GM23338 (cell line): ENCODE results near the gene ERBB4. TPM values are rescaled to one million over a fixed set of nuclear protein-coding genes. Genes with fewer than 3 reads are reported as not detected.
A peak's percentile ranks its signal among the peaks of the same experiment; 100 is the strongest.

Source experiments
- ATAC-seq: fragments of 200-7000 bp; cut with Tn5 transposase; 3 replicates; pipeline ENCODE4 v1.9.1; 2020
- DNase-seq: peaks from one replicate; pipeline ENCODE4 v3.0.0-alpha.2; 2015; ENCODE audit warnings: low spot score
- H2AFZ ChIP-seq: fragments of 200-600 bp; sonication (generic); 2 replicates; pipeline ENCODE4 v1.8.0; 2016; ENCODE audit warnings: antibody characterized with exemption, mild to moderate bottlenecking, moderate library complexity
- H3F3A ChIP-seq: fragments of 200-600 bp; sonication (generic); replicated peaks from 2 replicates; pipeline ENCODE4 v1.8.0; 2017; ENCODE audit warnings: antibody characterized with exemption, mixed run types, low read depth
- H3K27ac ChIP-seq: fragments of 200-600 bp; sonication (generic); 2 replicates; pipeline ENCODE4 v1.6.1; 2016; ENCODE audit warnings: low read depth
- H3K27me3 ChIP-seq: fragments of 200-600 bp; sonication (generic); 2 replicates; pipeline ENCODE4 v1.8.0; 2016; ENCODE audit warnings: mild to moderate bottlenecking, mixed run types, moderate library complexity; ENCODE audit not compliant: insufficient read depth
- H3K36me3 ChIP-seq: fragments of 200-600 bp; sonication (generic); 2 replicates; pipeline ENCODE4 v1.8.0; 2016; ENCODE audit warnings: mild to moderate bottlenecking; ENCODE audit not compliant: insufficient read depth
- H3K4me1 ChIP-seq: fragments of 200-600 bp; sonication (generic); 2 replicates; pipeline ENCODE4 v1.8.0; 2016; ENCODE audit warnings: mild to moderate bottlenecking, moderate library complexity; ENCODE audit not compliant: insufficient read depth
- H3K4me2 ChIP-seq: fragments of 200-600 bp; sonication (generic); 2 replicates; pipeline ENCODE4 v1.7.1; 2017; ENCODE audit warnings: mixed run types
- H3K4me3 ChIP-seq: fragments of 200-600 bp; sonication (generic); 2 replicates; pipeline ENCODE4 v1.6.1; 2016; ENCODE audit warnings: mixed run types
- H3K79me2 ChIP-seq: fragments of 200-600 bp; sonication (generic); replicated peaks from 2 replicates; pipeline ENCODE4 v1.8.0; 2017; ENCODE audit warnings: mild to moderate bottlenecking; ENCODE audit not compliant: insufficient read depth
- H3K9me2 ChIP-seq: fragments of 200-600 bp; sonication (generic); 2 replicates; pipeline ENCODE4 v1.8.0; 2017; ENCODE audit not compliant: insufficient read depth
- H4K20me1 ChIP-seq: fragments of 200-600 bp; sonication (generic); replicated peaks from 2 replicates; pipeline ENCODE4 v1.8.0; 2017; ENCODE audit warnings: mild to moderate bottlenecking; ENCODE audit not compliant: insufficient read depth
- H3K27ac Mint-ChIP-seq: 2 replicates; pipeline ENCODE4 v1.8.0; 2020; ENCODE audit warnings: inconsistent platforms, mild to moderate bottlenecking, moderate library complexity, mixed read lengths
- H3K27me3 Mint-ChIP-seq: 3 replicates; pipeline ENCODE4 v1.8.0; 2022; ENCODE audit warnings: low read depth, mild to moderate bottlenecking, moderate library complexity, mixed read lengths, inconsistent platforms; ENCODE audit not compliant: insufficient read depth, poor library complexity
- H3K36me3 Mint-ChIP-seq: 3 replicates; pipeline ENCODE4 v1.8.0; 2021; ENCODE audit warnings: low read depth, mild to moderate bottlenecking, inconsistent platforms, moderate library complexity, mixed read lengths
- H3K4me1 Mint-ChIP-seq: 3 replicates; pipeline ENCODE4 v1.8.0; 2020; ENCODE audit warnings: mild to moderate bottlenecking, inconsistent platforms, mixed read lengths
- H3K4me3 Mint-ChIP-seq: 3 replicates; pipeline ENCODE4 v1.8.0; 2021; ENCODE audit warnings: moderate library complexity, mild to moderate bottlenecking, inconsistent platforms, mixed read lengths
- H3K9me3 Mint-ChIP-seq: 3 replicates; pipeline ENCODE4 v1.8.0; 2020; ENCODE audit warnings: moderate library complexity, mild to moderate bottlenecking, inconsistent platforms, mixed read lengths
- CREB1 ChIP-seq: fragments of 250-450 bp; sonication (Bioruptor Pico); IDR thresholded peaks from 2 replicates; pipeline ENCODE4 v1.5.0; 2020; ENCODE audit warnings: low read depth, mild to moderate bottlenecking, moderate library complexity
- EZH2 ChIP-seq: fragments of 200-600 bp; sonication (generic); IDR thresholded peaks from one replicate; pipeline ENCODE4 v1.8.0; 2017; ENCODE audit warnings: antibody characterized with exemption, mild to moderate bottlenecking, low read depth; ENCODE audit not compliant: unreplicated experiment
- EZH2phosphoT487 ChIP-seq: fragments of 200-600 bp; sonication (generic); IDR thresholded peaks from one replicate; pipeline ENCODE4 v1.8.1; 2018; ENCODE audit warnings: antibody characterized with exemption; ENCODE audit not compliant: unreplicated experiment
- JUNB ChIP-seq: IDR thresholded peaks from one replicate; pipeline ENCODE4 v1.6.1; 2016; ENCODE audit warnings: antibody characterized with exemption; ENCODE audit not compliant: unreplicated experiment
- NANOG ChIP-seq: IDR thresholded peaks from 2 replicates; pipeline ENCODE4 v1.6.1; 2016; ENCODE audit warnings: antibody characterized with exemption, borderline replicate concordance
- POLR2AphosphoS5 ChIP-seq: IDR thresholded peaks from 2 replicates; pipeline ENCODE4 v1.6.1; 2016; ENCODE audit warnings: antibody characterized with exemption, low read depth
- STAT1 ChIP-seq: IDR thresholded peaks from one replicate; pipeline ENCODE4 v1.6.1; 2016; ENCODE audit warnings: antibody characterized with exemption; ENCODE audit not compliant: unreplicated experiment
- polyA plus RNA-seq: library from polyadenylated mRNA; unstranded; fragments of >200 nt; fragmentation: Nextera tagmentation; extraction: Ambion mirVana; gene quantifications from 2 replicates; pipeline ENCODE4 v1.2.1, GENCODE V29; 2016
- total RNA-seq: library from RNA; depleted of rRNA; stranded (reverse); fragments of >200 nt; shearing (Covaris generic); gene quantifications from 2 replicates; pipeline ENCODE4 v1.2.3, GENCODE V29; 2014
- TF ChIP-seq, protein P1 (sequence below): IDR thresholded peaks from one replicate; pipeline ENCODE4 v1.6.1; 2018; ENCODE audit warnings: antibody characterized with exemption; ENCODE audit not compliant: unreplicated experiment
- TF ChIP-seq, protein P2 (sequence below): fragments of 250-450 bp; sonication (Bioruptor Pico); IDR thresholded peaks from 2 replicates; pipeline ENCODE4 v1.5.0; 2020; ENCODE audit warnings: mild to moderate bottlenecking, moderate library complexity
- TF ChIP-seq, protein P3 (sequence below): IDR thresholded peaks from 2 replicates; pipeline ENCODE4 v1.6.1; 2016; ENCODE audit warnings: antibody characterized with exemption

The ERBB4 gene
- total and polyA plus RNA-seq, 2 experiments from 2014 or later = 0.73 to 1.1 TPM

DNA sequence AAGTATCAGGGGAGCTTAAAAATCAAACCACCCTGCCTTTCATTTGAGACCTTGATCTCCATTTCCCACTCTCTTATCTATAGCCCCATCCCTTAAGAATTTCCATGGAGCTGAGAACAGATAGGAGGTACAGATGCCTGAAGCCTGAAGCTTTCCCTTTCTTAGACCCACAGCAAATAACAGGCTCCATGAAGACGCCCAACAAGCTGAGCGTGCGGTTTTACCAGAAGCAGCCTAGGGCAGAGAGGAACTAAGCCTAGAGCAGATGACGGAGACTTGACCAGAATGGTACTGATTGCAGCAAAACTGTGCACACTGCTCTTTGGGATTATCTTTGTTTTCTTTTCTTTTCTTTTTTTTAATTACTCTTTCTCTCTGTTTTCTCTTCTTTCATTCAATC is 1.7 kb upstream of the ERBB4 start:
- no peaks in the 10 kb centered on the region for H3K36me3 ChIP-seq
- Mint-ChIP-seq H3K9me3 (no peaks in the 10 kb centered on the region), H3K4me1 (peaks cover 14% of the 10 kb centered on the region), H3K27me3 (peaks cover 41% of the 10 kb centered on the region), H3K36me3 (no peaks in the 10 kb centered on the region; the same call in 2 of the 3 replicates), H3K4me3 (no peak overlapping the region; the same call in 2 of the 3 replicates), H3K27ac (no peak overlapping the region)
- ATAC-seq (no peak), DNase-seq (no peak)
- H4K20me1 ChIP-seq = peaks cover 2% of the 10 kb centered on the region; the same call in 1 of the 2 replicates
- H3K9me2 ChIP-seq = no peaks in the 10 kb centered on the region
- TF ChIP-seq POLR2AphosphoS5 (no peak), EZH2phosphoT487 (no peak), NANOG (no peak)
- TF ChIP-seq, protein P1, sequence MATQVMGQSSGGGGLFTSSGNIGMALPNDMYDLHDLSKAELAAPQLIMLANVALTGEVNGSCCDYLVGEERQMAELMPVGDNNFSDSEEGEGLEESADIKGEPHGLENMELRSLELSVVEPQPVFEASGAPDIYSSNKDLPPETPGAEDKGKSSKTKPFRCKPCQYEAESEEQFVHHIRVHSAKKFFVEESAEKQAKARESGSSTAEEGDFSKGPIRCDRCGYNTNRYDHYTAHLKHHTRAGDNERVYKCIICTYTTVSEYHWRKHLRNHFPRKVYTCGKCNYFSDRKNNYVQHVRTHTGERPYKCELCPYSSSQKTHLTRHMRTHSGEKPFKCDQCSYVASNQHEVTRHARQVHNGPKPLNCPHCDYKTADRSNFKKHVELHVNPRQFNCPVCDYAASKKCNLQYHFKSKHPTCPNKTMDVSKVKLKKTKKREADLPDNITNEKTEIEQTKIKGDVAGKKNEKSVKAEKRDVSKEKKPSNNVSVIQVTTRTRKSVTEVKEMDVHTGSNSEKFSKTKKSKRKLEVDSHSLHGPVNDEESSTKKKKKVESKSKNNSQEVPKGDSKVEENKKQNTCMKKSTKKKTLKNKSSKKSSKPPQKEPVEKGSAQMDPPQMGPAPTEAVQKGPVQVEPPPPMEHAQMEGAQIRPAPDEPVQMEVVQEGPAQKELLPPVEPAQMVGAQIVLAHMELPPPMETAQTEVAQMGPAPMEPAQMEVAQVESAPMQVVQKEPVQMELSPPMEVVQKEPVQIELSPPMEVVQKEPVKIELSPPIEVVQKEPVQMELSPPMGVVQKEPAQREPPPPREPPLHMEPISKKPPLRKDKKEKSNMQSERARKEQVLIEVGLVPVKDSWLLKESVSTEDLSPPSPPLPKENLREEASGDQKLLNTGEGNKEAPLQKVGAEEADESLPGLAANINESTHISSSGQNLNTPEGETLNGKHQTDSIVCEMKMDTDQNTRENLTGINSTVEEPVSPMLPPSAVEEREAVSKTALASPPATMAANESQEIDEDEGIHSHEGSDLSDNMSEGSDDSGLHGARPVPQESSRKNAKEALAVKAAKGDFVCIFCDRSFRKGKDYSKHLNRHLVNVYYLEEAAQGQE = no peak
- no peak overlapping the region for H2AFZ ChIP-seq
- H3F3A ChIP-seq = peaks cover 5% of the 10 kb centered on the region; the same call in 1 of the 2 replicates
- H3K4me2 ChIP-seq = no peak overlapping the region
- peaks cover 20% of the 10 kb centered on the region; the same call in 1 of the 2 replicates for H3K4me1 ChIP-seq
- no peak overlapping the region for H3K4me3 ChIP-seq
- H3K27ac ChIP-seq = no peak overlapping the region
- peaks cover 52% of the 10 kb centered on the region for H3K27me3 ChIP-seq
- no peaks in the 10 kb centered on the region for H3K79me2 ChIP-seq

DNA sequence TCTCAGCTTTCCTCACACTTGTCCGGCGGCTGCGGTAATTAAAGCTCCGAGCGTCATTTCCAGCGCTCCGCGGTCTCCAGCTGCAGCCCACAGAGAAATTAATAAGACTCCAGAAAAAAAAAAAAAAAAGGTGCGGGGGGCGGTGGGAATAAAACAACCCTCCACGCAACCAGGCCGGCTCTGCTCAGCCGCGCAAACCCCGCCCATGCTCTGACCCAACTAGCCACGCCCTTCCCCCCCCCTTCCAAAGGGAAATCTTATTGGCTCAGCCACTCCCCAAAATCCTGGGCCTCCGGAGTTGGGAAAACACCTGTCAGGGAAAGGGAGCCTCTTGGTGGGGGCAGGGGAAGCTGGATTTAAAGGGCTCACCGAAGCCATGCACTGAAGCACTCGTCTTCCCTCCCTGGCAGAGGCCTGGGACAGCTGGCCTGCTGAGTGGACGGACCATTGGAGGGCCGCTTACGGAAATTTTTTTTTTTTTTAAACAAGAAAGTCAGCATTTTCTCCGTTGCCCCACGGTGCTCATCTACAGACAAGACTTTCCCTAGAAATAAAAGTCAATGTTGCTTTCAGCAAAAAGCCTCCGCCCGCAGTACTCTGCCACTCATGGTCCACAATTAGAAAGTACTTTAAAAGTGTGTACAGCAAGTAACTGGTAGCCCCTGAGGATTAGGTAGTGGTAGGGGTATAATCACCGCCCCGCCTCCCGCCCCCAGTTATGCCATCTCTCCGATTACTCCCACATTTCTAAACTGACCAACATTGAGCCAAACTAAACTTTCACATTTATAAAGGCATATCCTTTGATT is 674 bp upstream of the ERBB4 start:
- ATAC-seq (peak; percentile 45), DNase-seq (peak; percentile 93)
- H3K9me3 Mint-ChIP-seq = no peaks in the 10 kb centered on the region
- no peak overlapping the region for H3K27ac ChIP-seq
- H3K79me2 ChIP-seq = no peaks in the 10 kb centered on the region
- H3K4me1 Mint-ChIP-seq = peaks cover 14% of the 10 kb centered on the region
- TF ChIP-seq CREB1 (CRISPR knock-in tag) (0 out of 2 replicates have a peak, but pooled peaks have one; percentile 24), STAT1 (no peak), EZH2phosphoT487 (no peak), JUNB (no peak), EZH2 (peak; percentile 45)
- TF ChIP-seq, protein P2, sequence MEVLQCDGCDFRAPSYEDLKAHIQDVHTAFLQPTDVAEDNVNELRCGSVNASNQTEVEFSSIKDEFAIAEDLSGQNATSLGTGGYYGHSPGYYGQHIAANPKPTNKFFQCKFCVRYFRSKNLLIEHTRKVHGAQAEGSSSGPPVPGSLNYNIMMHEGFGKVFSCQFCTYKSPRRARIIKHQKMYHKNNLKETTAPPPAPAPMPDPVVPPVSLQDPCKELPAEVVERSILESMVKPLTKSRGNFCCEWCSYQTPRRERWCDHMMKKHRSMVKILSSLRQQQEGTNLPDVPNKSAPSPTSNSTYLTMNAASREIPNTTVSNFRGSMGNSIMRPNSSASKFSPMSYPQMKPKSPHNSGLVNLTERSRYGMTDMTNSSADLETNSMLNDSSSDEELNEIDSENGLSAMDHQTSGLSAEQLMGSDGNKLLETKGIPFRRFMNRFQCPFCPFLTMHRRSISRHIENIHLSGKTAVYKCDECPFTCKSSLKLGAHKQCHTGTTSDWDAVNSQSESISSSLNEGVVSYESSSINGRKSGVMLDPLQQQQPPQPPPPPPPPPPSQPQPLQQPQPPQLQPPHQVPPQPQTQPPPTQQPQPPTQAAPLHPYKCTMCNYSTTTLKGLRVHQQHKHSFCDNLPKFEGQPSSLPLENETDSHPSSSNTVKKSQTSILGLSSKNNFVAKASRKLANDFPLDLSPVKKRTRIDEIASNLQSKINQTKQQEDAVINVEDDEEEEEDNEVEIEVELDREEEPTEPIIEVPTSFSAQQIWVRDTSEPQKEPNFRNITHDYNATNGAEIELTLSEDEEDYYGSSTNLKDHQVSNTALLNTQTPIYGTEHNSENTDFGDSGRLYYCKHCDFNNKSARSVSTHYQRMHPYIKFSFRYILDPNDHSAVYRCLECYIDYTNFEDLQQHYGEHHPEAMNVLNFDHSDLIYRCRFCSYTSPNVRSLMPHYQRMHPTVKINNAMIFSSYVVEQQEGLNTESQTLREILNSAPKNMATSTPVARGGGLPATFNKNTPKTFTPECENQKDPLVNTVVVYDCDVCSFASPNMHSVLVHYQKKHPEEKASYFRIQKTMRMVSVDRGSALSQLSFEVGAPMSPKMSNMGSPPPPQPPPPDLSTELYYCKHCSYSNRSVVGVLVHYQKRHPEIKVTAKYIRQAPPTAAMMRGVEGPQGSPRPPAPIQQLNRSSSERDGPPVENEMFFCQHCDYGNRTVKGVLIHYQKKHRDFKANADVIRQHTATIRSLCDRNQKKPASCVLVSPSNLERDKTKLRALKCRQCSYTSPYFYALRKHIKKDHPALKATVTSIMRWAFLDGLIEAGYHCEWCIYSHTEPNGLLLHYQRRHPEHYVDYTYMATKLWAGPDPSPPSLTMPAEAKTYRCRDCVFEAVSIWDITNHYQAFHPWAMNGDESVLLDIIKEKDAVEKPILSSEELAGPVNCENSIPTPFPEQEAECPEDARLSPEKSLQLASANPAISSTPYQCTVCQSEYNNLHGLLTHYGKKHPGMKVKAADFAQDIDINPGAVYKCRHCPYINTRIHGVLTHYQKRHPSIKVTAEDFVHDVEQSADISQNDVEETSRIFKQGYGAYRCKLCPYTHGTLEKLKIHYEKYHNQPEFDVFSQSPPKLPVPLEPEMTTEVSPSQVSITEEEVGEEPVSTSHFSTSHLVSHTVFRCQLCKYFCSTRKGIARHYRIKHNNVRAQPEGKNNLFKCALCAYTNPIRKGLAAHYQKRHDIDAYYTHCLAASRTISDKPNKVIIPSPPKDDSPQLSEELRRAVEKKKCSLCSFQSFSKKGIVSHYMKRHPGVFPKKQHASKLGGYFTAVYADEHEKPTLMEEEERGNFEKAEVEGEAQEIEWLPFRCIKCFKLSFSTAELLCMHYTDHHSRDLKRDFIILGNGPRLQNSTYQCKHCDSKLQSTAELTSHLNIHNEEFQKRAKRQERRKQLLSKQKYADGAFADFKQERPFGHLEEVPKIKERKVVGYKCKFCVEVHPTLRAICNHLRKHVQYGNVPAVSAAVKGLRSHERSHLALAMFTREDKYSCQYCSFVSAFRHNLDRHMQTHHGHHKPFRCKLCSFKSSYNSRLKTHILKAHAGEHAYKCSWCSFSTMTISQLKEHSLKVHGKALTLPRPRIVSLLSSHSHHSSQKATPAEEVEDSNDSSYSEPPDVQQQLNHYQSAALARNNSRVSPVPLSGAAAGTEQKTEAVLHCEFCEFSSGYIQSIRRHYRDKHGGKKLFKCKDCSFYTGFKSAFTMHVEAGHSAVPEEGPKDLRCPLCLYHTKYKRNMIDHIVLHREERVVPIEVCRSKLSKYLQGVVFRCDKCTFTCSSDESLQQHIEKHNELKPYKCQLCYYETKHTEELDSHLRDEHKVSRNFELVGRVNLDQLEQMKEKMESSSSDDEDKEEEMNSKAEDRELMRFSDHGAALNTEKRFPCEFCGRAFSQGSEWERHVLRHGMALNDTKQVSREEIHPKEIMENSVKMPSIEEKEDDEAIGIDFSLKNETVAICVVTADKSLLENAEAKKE (CRISPR knock-in tag) = no peak
- TF ChIP-seq, protein P3, sequence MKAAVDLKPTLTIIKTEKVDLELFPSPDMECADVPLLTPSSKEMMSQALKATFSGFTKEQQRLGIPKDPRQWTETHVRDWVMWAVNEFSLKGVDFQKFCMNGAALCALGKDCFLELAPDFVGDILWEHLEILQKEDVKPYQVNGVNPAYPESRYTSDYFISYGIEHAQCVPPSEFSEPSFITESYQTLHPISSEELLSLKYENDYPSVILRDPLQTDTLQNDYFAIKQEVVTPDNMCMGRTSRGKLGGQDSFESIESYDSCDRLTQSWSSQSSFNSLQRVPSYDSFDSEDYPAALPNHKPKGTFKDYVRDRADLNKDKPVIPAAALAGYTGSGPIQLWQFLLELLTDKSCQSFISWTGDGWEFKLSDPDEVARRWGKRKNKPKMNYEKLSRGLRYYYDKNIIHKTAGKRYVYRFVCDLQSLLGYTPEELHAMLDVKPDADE = no peak
- H3K4me3 ChIP-seq = peak overlapping the region; percentile 84
- no peaks in the 10 kb centered on the region for H3K36me3 ChIP-seq
- peaks cover 45% of the 10 kb centered on the region for H3K27me3 Mint-ChIP-seq
- peak overlapping the region; percentile 92 for H3K4me3 Mint-ChIP-seq
- H4K20me1 ChIP-seq = peaks cover 3% of the 10 kb centered on the region; the same call in 1 of the 2 replicates
- H2AFZ ChIP-seq = peak overlapping the region; percentile 93
- H3K9me2 ChIP-seq = no peaks in the 10 kb centered on the region
- no peak overlapping the region for H3K27ac Mint-ChIP-seq
- H3K27me3 ChIP-seq = peaks cover 63% of the 10 kb centered on the region
- H3K4me2 ChIP-seq = peak overlapping the region; percentile 92
- H3K4me1 ChIP-seq = peaks cover 20% of the 10 kb centered on the region; the same call in 1 of the 2 replicates
- H3K36me3 Mint-ChIP-seq = no peaks in the 10 kb centered on the region; the same call in 2 of the 3 replicates
- H3F3A ChIP-seq = peaks cover 5% of the 10 kb centered on the region; the same call in 1 of the 2 replicates
